OCI-LY7 (cell line): Measurements from ENCODE around the gene RNF11. TPM values are rescaled to one million over a fixed set of nuclear protein-coding genes. Genes with fewer than 3 reads are reported as not detected.
"Not testable (repeated sequence)": the region's sequence is repeated elsewhere in the genome, so short reads cannot be mapped to it uniquely, and the experiment has no call there.

ENCODE experiments used
- BruUV-seq: library from RNA; stranded (reverse); fragments of 400-500 nt; replicated peaks from 2 replicates; lab custom pipeline; 2021; lab: Mats Ljungman, UMichigan
- CTCF ChIA-PET: fragments of 300-600 bp; sonication (Branson Sonifier 250); formaldehyde crosslinking; loops from one replicate; lab custom pipeline; 2022; ENCODE audit warnings: antibody characterized with exemption; ENCODE audit not compliant: unreplicated experiment; lab: Charles Lee
- POLR2A ChIA-PET: fragments of 300-600 bp; sonication (Branson Sonifier 250); formaldehyde crosslinking; loops from one replicate; lab custom pipeline; 2022; ENCODE audit warnings: antibody characterized with exemption; lab: Charles Lee
- DNase-seq: peaks from one replicate; pipeline ENCODE4 v3.0.0-alpha.2; 2015; ENCODE audit warnings: low spot score
- H2AFZ ChIP-seq: fragments of 200-600 bp; sonication (generic), shearing (Covaris generic); 2 replicates; pipeline ENCODE4 v1.6.1; 2014; ENCODE audit warnings: mild to moderate bottlenecking, antibody characterized with exemption, low read length, moderate library complexity
- H3K27ac ChIP-seq: fragments of 200-600 bp; sonication (generic); 2 replicates; pipeline ENCODE4 v1.5.1; 2014; ENCODE audit warnings: mixed run types, low read depth, mild to moderate bottlenecking, moderate library complexity, low read length, inconsistent platforms; ENCODE audit not compliant: poor library complexity, severe bottlenecking
- H3K36me3 ChIP-seq: fragments of 200-600 bp; sonication (generic); 2 replicates; pipeline ENCODE4 v1.6.1; 2014; ENCODE audit warnings: mild to moderate bottlenecking, antibody characterized with exemption, low read length, moderate library complexity, mixed read lengths; ENCODE audit not compliant: insufficient read depth
- H3K4me1 ChIP-seq: fragments of 200-600 bp; sonication (generic); 2 replicates; pipeline ENCODE4 v1.5.1; 2014; ENCODE audit warnings: mild to moderate bottlenecking, low read length; ENCODE audit not compliant: insufficient read depth, poor library complexity, severe bottlenecking
- H3K4me2 ChIP-seq: fragments of 200-600 bp; sonication (generic); 2 replicates; pipeline ENCODE4 v1.6.1; 2014; ENCODE audit warnings: mild to moderate bottlenecking, low read length
- H3K4me3 ChIP-seq: fragments of 200-600 bp; sonication (generic); 2 replicates; pipeline ENCODE4 v1.5.1; 2014; ENCODE audit warnings: mild to moderate bottlenecking, low read depth, low read length; ENCODE audit not compliant: poor library complexity, severe bottlenecking
- H3K79me2 ChIP-seq: fragments of 200-600 bp; sonication (generic); 2 replicates; pipeline ENCODE4 v1.6.1; 2016; ENCODE audit warnings: low read depth, mild to moderate bottlenecking, low read length, moderate library complexity, mixed read lengths; ENCODE audit not compliant: insufficient read depth
- H3K9me2 ChIP-seq: fragments of 200-600 bp; sonication (generic); 2 replicates; pipeline ENCODE4 v1.6.1; 2016; ENCODE audit warnings: mild to moderate bottlenecking, low read length, mixed read lengths; ENCODE audit not compliant: insufficient read depth
- H3K9me3 ChIP-seq: fragments of 200-600 bp; sonication (generic); 2 replicates; pipeline ENCODE4 v1.6.1; 2014; ENCODE audit warnings: mild to moderate bottlenecking, mixed run types, low read length, mixed read lengths
- H4K20me1 ChIP-seq: fragments of 200-600 bp; sonication (generic); 2 replicates; pipeline ENCODE4 v1.6.1; 2014; ENCODE audit warnings: mild to moderate bottlenecking, antibody characterized with exemption, low read length, moderate library complexity, mixed read lengths; ENCODE audit not compliant: insufficient read depth
- CTCF ChIP-seq: fragments of 200-600 bp; sonication (generic); conservative IDR thresholded peaks from 2 replicates; pipeline ENCODE4 v1.5.1; 2014; ENCODE audit warnings: mild to moderate bottlenecking, antibody characterized with exemption, low read length, moderate library complexity, mixed read lengths
- EZH2phosphoT487 ChIP-seq: fragments of 200-600 bp; sonication (generic); IDR thresholded peaks from 2 replicates; pipeline ENCODE4 v1.6.1; 2018; ENCODE audit warnings: low read depth, borderline replicate concordance, mild to moderate bottlenecking, mixed run types, antibody characterized with exemption, low read length, moderate library complexity, mixed read lengths
- intact Hi-C: fragments of 100-400 bp; cut with micrococcal nuclease; formaldehyde crosslinking; loops from one replicate; pipeline ENCODE4 v1.10.0; 2022; ENCODE audit not compliant: unreplicated experiment
- total RNA-seq, 2 experiments: library from RNA; depleted of rRNA in 1 of 2; stranded (reverse); fragments of >200 nt in 1 of 2; shearing (Covaris generic) in 1 of 2; gene quantifications; 2 replicates each; pipeline ENCODE4 v1.2.3, GENCODE V29; 2014 to 2022

RNF11 gene
- total RNA-seq, 2 experiments from 2014 or later: 1.5 to 4.8 TPM

GRCh38 chr1:51249445-51249844, 13.4 kb downstream of the RNF11 start:
- no peaks in the 10 kb centered on the region for H3K36me3 ChIP-seq
- no peak overlapping the region for H3K27ac ChIP-seq
- no peak for DNase-seq
- H3K79me2 ChIP-seq: no peaks in the 10 kb centered on the region
- TF ChIP-seq CTCF (no peak), EZH2phosphoT487 (no peak)
- no peaks in the 10 kb centered on the region for H3K9me2 ChIP-seq
- H3K4me2 ChIP-seq: no peak overlapping the region
- intact Hi-C loops: no loop called here
- ChIA-PET CTCF (no interaction called here), POLR2A (no interaction called here)
- H2AFZ ChIP-seq: no peak overlapping the region
- H3K9me3 ChIP-seq: no peaks in the 10 kb centered on the region
- H3K4me3 ChIP-seq: no peak overlapping the region
- H4K20me1 ChIP-seq: no peaks in the 10 kb centered on the region
- H3K4me1 ChIP-seq: no peaks in the 10 kb centered on the region
- BruUV-seq: no TSS peak

- H3K4me1 ChIP-seq, POLR2A ChIA-PET, intact Hi-C loops, BruUV-seq, CTCF ChIA-PET, H3K27ac ChIP-seq, H3K4me3 ChIP-seq, H3K9me2 ChIP-seq, H3K9me3 ChIP-seq, H2AFZ ChIP-seq, DNase-seq, H3K36me3 ChIP-seq, H3K79me2 ChIP-seq, H4K20me1 ChIP-seq, H3K4me2 ChIP-seq: not testable (repeated sequence)
Measured at GRCh38 chr1:51250729-51251128, 14.7 kb downstream of the RNF11 start.

GRCh38 chr1:51251165-51251564, 15.1 kb downstream of the RNF11 start:
- POLR2A ChIA-PET, intact Hi-C loops, H4K20me1 ChIP-seq: not testable (repeated sequence)

GRCh38 chr1:51252366-51252765, 16.3 kb downstream of the RNF11 start:
- CTCF ChIA-PET: no interaction called here
- POLR2A ChIA-PET: interaction anchor here (0.7 kb wide), 1 partner anchor 236 kb away, joined by 5 read pairs; no protein-coding TSS in a partner anchor

More at GRCh38 chr1:51251165-51251564, 15.1 kb downstream of the RNF11 start:
- H3K9me2 ChIP-seq, H3K36me3 ChIP-seq, H3K4me3 ChIP-seq, H2AFZ ChIP-seq, H3K4me2 ChIP-seq, CTCF ChIA-PET, H3K9me3 ChIP-seq, H3K79me2 ChIP-seq, BruUV-seq, H3K4me1 ChIP-seq, DNase-seq, H3K27ac ChIP-seq: not testable (repeated sequence)

More at GRCh38 chr1:51252366-51252765, 16.3 kb downstream of the RNF11 start:
- DNase-seq: no peak
- Histone ChIP-seq H3K4me1 (no peaks in the 10 kb centered on the region), H3K4me3 (no peak overlapping the region), H3K79me2 (no peaks in the 10 kb centered on the region), H3K27ac (no peak overlapping the region), H3K36me3 (no peaks in the 10 kb centered on the region), H3K9me3 (no peaks in the 10 kb centered on the region), H3K9me2 (no peaks in the 10 kb centered on the region), H3K4me2 (no peak overlapping the region), H2AFZ (no peak overlapping the region), H4K20me1 (no peaks in the 10 kb centered on the region)
- BruUV-seq: no TSS peak
- no peak for TF ChIP-seq EZH2phosphoT487
- TF ChIP-seq CTCF: no peak
- intact Hi-C loops: no loop called here
